HepG2 (cell line): ENCODE measurements around the gene STAT6. TPM values are rescaled to one million over a fixed set of nuclear protein-coding genes. Genes with fewer than 3 reads are reported as not detected.

ENCODE experiments used
- ATAC-seq: fragments of 200-7000 bp; cut with Tn5 transposase; 3 replicates; pipeline ENCODE4 v1.9.1; 2020; ENCODE audit warnings: mild to moderate bottlenecking, moderate library complexity
- BruUV-seq: library from RNA; stranded (reverse); fragments of 400-500 nt; replicated peaks from 2 replicates; lab custom pipeline; 2021; lab: Mats Ljungman, UMichigan
- CTCF ChIA-PET: fragments of 300-600 bp; formaldehyde crosslinking; extraction: SDS; loops from one replicate; lab custom pipeline; 2021; ENCODE audit warnings: low total read pairs, inconsistent platforms, low intra/inter-chr PET ratio; lab: Yijun Ruan, JAX
- POLR2A ChIA-PET: fragments of 350-600 bp; sonication (Branson Sonifier 250); formaldehyde crosslinking; loops from one replicate; lab custom pipeline; 2020; ENCODE audit warnings: antibody characterized with exemption, inconsistent platforms; lab: Yijun Ruan, JAX
- DNase-seq: peaks from one replicate; pipeline ENCODE4 v3.0.0-alpha.2; 2015; ENCODE audit warnings: low spot score
- FAIRE-seq: peaks from 3 replicates; lab custom pipeline; 2011; peaks lifted over from hg19 to GRCh38; lab: Jason Lieb, UNC
- H2AFZ ChIP-seq: one replicate; pipeline ENCODE4 v1.6.1; 2011; ENCODE audit warnings: low read length, inconsistent platforms
- H3K27ac ChIP-seq: fragments of 300-600 bp; 3 replicates; pipeline ENCODE4 v1.8.0; 2011; ENCODE audit warnings: mixed run types, mild to moderate bottlenecking, mixed read lengths, low read length, inconsistent platforms; ENCODE audit not compliant: insufficient read depth; ENCODE audit errors: extremely low read length
- H3K27me3 ChIP-seq, 2 experiments: fragments of 200-600 bp in 1 of 2; 2 replicates in 1 of 2; 3 replicates in 1 of 2; pipeline versions ENCODE4 v1.6.0 to v1.8.0; 2011; ENCODE audit warnings: low read length in 2 of 2, mild to moderate bottlenecking in 2 of 2, moderate library complexity in 2 of 2, inconsistent platforms in 1 of 2; ENCODE audit not compliant: insufficient read depth in 2 of 2, control insufficient read depth in 1 of 2
- H3K36me3 ChIP-seq, 2 experiments: fragments of 200-600 bp in 1 of 2; replicated peaks in 1 of 2; 2 replicates in 1 of 2; 3 replicates in 1 of 2; pipeline versions ENCODE4 v1.5.1 to v1.8.0; 2011; ENCODE audit warnings: low read length in 2 of 2, inconsistent platforms in 1 of 2; ENCODE audit not compliant: insufficient read depth in 2 of 2, control insufficient read depth in 1 of 2
- H3K4me1 ChIP-seq: 2 replicates; pipeline ENCODE4 v1.5.1; 2012; ENCODE audit warnings: low read length, inconsistent platforms; ENCODE audit not compliant: insufficient read depth
- H3K4me2 ChIP-seq: 2 replicates; pipeline ENCODE4 v1.6.0; 2011; ENCODE audit warnings: low read depth, low read length, inconsistent platforms
- H3K4me3 ChIP-seq, 3 experiments: fragments of 200-600 bp in 1 of 3; sonication (generic), shearing (Covaris generic) in 1 of 3; replicated peaks in 1 of 3; 2 replicates each; pipeline ENCODE4 v1.5.1; 2011 to 2016; ENCODE audit warnings: low read length in 3 of 3, inconsistent platforms in 2 of 3, low read depth in 2 of 3, mild to moderate bottlenecking in 2 of 3, control low read depth in 1 of 3, mixed read lengths in 1 of 3; ENCODE audit not compliant: insufficient read depth in 1 of 3
- H3K79me2 ChIP-seq: one replicate; pipeline ENCODE4 v1.6.1; 2011; ENCODE audit warnings: low read length, inconsistent platforms; ENCODE audit not compliant: insufficient read depth
- H3K9ac ChIP-seq: 2 replicates; pipeline ENCODE4 v1.6.0; 2011; ENCODE audit warnings: mild to moderate bottlenecking, low read depth, low read length, inconsistent platforms; ENCODE audit not compliant: insufficient read depth
- H3K9me3 ChIP-seq: 2 replicates; pipeline ENCODE4 v1.5.1; 2012; ENCODE audit warnings: mild to moderate bottlenecking, low read length
- H4K20me1 ChIP-seq: 2 replicates; pipeline ENCODE4 v1.6.0; 2011; ENCODE audit warnings: inconsistent platforms, mild to moderate bottlenecking, low read length, moderate library complexity; ENCODE audit not compliant: insufficient read depth
- ATF2 ChIP-seq: sonication (generic); formaldehyde crosslinking; IDR thresholded peaks from 2 replicates; pipeline ENCODE4 v1.4.0; 2020; ENCODE audit warnings: missing genetic modification reagents
- ATM ChIP-seq: fragments of 450-650 bp; IDR thresholded peaks from 2 replicates; pipeline ENCODE4 v1.7.1; 2017; ENCODE audit warnings: mild to moderate bottlenecking, borderline replicate concordance
- ELK4 ChIP-seq: sonication (generic); formaldehyde crosslinking; IDR thresholded peaks from 2 replicates; pipeline ENCODE4 v1.9.0; 2021; ENCODE audit warnings: missing genetic modification reagents, borderline replicate concordance
- FOXA1 ChIP-seq, 2 experiments: fragments of 450-650 bp in 1 of 2; sonication (generic) in 1 of 2; formaldehyde crosslinking in 1 of 2; IDR thresholded peaks; 2 replicates each; pipeline versions ENCODE4 v1.4.0 to v1.6.1; 2016 to 2020; ENCODE audit warnings: missing genetic modification reagents in 1 of 2
- JARID2 ChIP-seq: sonication (generic); formaldehyde crosslinking; IDR thresholded peaks from 2 replicates; pipeline ENCODE4 v1.8.1; 2023; ENCODE audit warnings: missing genetic modification reagents, inconsistent platforms; ENCODE audit not compliant: insufficient replicate concordance
- JDP2 ChIP-seq: sonication (generic); formaldehyde crosslinking; IDR thresholded peaks from 2 replicates; pipeline ENCODE4 v1.8.1; 2022; ENCODE audit warnings: missing genetic modification reagents, borderline replicate concordance
- KDM5B ChIP-seq: sonication (generic); formaldehyde crosslinking; IDR thresholded peaks from 2 replicates; pipeline ENCODE4 v1.4.0; 2020; ENCODE audit warnings: missing genetic modification reagents, mild to moderate bottlenecking, borderline replicate concordance
- NFYC ChIP-seq: IDR thresholded peaks from 2 replicates; pipeline ENCODE4 v1.6.1; 2016; ENCODE audit warnings: missing genetic modification reagents, missing compliant biosample characterization
- POLR2AphosphoS2 ChIP-seq: IDR thresholded peaks from 2 replicates; pipeline ENCODE4 v1.6.1; 2011; ENCODE audit warnings: low read depth, low read length, improper control_type of control experiment
- ZNF20 ChIP-seq: sonication (generic); formaldehyde crosslinking; IDR thresholded peaks from 2 replicates; pipeline ENCODE4 v1.4.0; 2020; ENCODE audit warnings: mild to moderate bottlenecking, moderate library complexity, missing genetic modification reagents
- ZNF274 ChIP-seq: sonication (generic); formaldehyde crosslinking; IDR thresholded peaks from 2 replicates; pipeline ENCODE4 v1.5.1; 2020; ENCODE audit warnings: mild to moderate bottlenecking, missing genetic modification reagents
- WGBS: methylation state at CpG from one replicate; pipeline ENCODE4 v1.1.6; 2017; ENCODE audit warnings: low lambda C conversion rate; 5-methylcytosine and 5-hydroxymethylcytosine counted together
- in situ Hi-C: cut with HindIII; loops from 2 replicates; pipeline ENCODE4 v1.10.0; 2017; ENCODE audit warnings: low pct_unique_long_range_greater_than_20kb; ENCODE audit not compliant: extremely low pct_ligation_motif_present
- intact Hi-C: fragments of 100-400 bp; cut with micrococcal nuclease; formaldehyde crosslinking; loops from one replicate; pipeline ENCODE4 v1.10.0; 2022; ENCODE audit not compliant: unreplicated experiment
- polyA plus RNA-seq, 8 experiments: library from polyadenylated mRNA; depleted of rRNA in 3 of 8; stranded (reverse) in 7 of 8; unstranded in 1 of 8; fragments of >200 nt; fragmentation: Illumina TruSeq in 4 of 8; extraction: Trizol in 4 of 8; gene quantifications; 2 replicates each; pipeline versions ENCODE4 v1.2.1 to v1.2.3, GENCODE V29; 2011 to 2016; ENCODE audit warnings: low read depth in 4 of 8, missing spikeins in 1 of 8, mixed read lengths in 1 of 8; ENCODE audit not compliant: insufficient read depth in 1 of 8
- total RNA-seq, 5 experiments: library from RNA; depleted of rRNA; stranded (reverse); fragments of >200 nt; fragmentation: Illumina TruSeq; extraction: Trizol; gene quantifications; 2 replicates each; pipeline ENCODE4 v1.2.3, GENCODE V29; 2016; ENCODE audit warnings: low read depth in 1 of 5
- TF ChIP-seq, protein P1 (sequence below): sonication (generic); formaldehyde crosslinking; IDR thresholded peaks from 2 replicates; pipeline ENCODE4 v1.8.1; 2023; ENCODE audit warnings: mild to moderate bottlenecking, missing genetic modification reagents

The STAT6 gene
- total and polyA plus RNA-seq, 2 of the 13 experiments (the other 11 are each of a cell fraction or from before 2014, with no cell fraction given) = 28.0 to 62.2 TPM

DNA sequence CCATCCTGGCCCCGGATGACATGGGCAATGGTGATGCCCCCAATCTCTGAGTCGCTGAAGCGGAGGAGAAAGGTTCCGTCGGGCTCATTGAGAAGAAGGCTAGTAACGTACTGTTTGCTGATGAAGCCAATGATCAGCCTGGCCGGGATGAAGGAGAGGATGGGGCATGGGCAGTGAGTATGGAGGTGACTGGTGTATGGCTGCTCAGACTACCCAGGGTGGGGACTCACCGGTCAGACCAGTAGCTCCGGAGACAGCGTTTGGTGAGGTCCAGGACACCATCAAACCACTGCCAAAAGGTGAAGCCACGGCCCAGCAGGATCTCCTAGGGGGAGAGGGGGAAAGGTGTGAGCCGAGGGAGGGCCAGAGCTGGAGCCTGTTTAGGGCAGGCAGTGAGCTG lies 11.4 kb downstream of the STAT6 start (continued):
- TF ChIP-seq POLR2AphosphoS2 (no peak), ZNF274 (CRISPR knock-in tag) (no peak), JARID2 (CRISPR knock-in tag) (no peak)

DNA sequence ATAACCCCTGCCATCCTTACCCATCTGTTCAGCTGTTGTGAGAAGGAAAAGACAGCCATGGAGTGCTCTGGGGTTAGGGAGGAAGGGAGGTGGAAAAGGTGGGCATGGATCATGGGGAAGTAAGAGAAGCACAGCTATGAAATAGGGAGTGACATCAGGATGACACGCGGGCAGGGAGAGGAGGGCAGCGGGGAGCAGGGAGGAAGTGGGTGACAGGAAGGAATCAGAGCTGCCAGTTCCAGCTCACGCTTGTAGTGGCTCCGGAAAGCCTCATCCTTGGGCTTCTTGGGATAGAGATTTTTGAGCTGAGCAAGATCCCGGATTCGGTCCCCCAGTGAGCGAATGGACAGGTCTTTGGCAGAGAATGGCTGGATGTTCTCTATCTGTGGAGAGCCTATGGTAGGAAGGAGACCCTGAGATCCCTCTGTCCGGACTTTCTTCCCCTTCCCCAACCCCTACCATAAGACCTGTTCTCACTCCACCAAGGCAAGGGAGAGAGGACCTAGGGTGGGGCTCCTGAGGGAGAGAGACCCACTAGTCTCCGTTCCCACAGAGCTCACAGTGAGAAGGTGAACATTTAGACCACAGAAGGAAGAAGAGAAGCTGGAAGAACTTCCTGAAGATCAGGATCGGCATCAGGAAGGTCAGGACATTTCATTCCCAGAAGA lies 12.0 kb downstream of the STAT6 start:
- ChIA-PET CTCF (no interaction called here), POLR2A (interaction anchor here (1.6 to 13.5 kb wide), 3 partner anchors 10 to 20 kb away, joined by 6 to 309 read pairs (median 109); partner anchors contain the start of genes NAB2, NEMP1 and STAT6)
- in situ Hi-C loops = no loop called here
- H3K9me3 ChIP-seq = no peaks in the 10 kb centered on the region
- H2AFZ ChIP-seq = no peak overlapping the region
- H3K4me2 ChIP-seq = no peak overlapping the region
- no peaks in the 10 kb centered on the region for H3K79me2 ChIP-seq
- 85% methylated on average over 10 of the region's 11 CpGs for WGBS
- BruUV-seq = no TSS peak
- peaks cover 51% of the 10 kb centered on the region for H3K4me1 ChIP-seq
- TF ChIP-seq ATF2 = no peak
- TF ChIP-seq JDP2 (CRISPR knock-in tag) = no peak
- TF ChIP-seq NFYC = no peak
- no peak for TF ChIP-seq ZNF20 (CRISPR knock-in tag)
- TF ChIP-seq ELK4 (CRISPR knock-in tag) = no peak
- TF ChIP-seq FOXA1 (IDR thresholded peaks at IDR 0.05) = no peak
- no peak for TF ChIP-seq FOXA1 (CRISPR knock-in tag; IDR thresholded peaks at IDR 0.05)
- no peak for TF ChIP-seq KDM5B (CRISPR knock-in tag)
- no peak for TF ChIP-seq ATM
- TF ChIP-seq, protein P1, sequence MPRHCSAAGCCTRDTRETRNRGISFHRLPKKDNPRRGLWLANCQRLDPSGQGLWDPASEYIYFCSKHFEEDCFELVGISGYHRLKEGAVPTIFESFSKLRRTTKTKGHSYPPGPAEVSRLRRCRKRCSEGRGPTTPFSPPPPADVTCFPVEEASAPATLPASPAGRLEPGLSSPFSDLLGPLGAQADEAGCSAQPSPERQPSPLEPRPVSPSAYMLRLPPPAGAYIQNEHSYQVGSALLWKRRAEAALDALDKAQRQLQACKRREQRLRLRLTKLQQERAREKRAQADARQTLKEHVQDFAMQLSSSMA (CRISPR knock-in tag) = no peak
- no peaks in the 10 kb centered on the region for H3K27me3 ChIP-seq
- H4K20me1 ChIP-seq = no peaks in the 10 kb centered on the region
- DNase-seq (no peak), ATAC-seq (no peak), FAIRE-seq (no peak)
- no peak overlapping the region for H3K27ac ChIP-seq
- H3K36me3 ChIP-seq = peaks cover 8 to 9% of the 10 kb centered on the region in 2 experiments; a peak in 4 of 5 replicates
- intact Hi-C loops = no loop called here
- H3K4me3 ChIP-seq = no peak overlapping the region
- H3K9ac ChIP-seq = no peak overlapping the region
